GM12875 (cell line): ENCODE measurements around the gene PARD6A.

Source experiments
- H3K4me3 ChIP-seq: one replicate; pipeline ENCODE4 v1.5.1; 2011; ENCODE audit warnings: low read depth, low read length, control low read depth
- CTCF ChIP-seq: IDR thresholded peaks from 2 replicates; pipeline ENCODE4 v1.5.1; 2011; ENCODE audit warnings: low read depth, mild to moderate bottlenecking, control low read depth, inconsistent platforms, low read length, moderate library complexity, borderline replicate concordance; ENCODE audit not compliant: insufficient read depth

Gene PARD6A

DNA sequence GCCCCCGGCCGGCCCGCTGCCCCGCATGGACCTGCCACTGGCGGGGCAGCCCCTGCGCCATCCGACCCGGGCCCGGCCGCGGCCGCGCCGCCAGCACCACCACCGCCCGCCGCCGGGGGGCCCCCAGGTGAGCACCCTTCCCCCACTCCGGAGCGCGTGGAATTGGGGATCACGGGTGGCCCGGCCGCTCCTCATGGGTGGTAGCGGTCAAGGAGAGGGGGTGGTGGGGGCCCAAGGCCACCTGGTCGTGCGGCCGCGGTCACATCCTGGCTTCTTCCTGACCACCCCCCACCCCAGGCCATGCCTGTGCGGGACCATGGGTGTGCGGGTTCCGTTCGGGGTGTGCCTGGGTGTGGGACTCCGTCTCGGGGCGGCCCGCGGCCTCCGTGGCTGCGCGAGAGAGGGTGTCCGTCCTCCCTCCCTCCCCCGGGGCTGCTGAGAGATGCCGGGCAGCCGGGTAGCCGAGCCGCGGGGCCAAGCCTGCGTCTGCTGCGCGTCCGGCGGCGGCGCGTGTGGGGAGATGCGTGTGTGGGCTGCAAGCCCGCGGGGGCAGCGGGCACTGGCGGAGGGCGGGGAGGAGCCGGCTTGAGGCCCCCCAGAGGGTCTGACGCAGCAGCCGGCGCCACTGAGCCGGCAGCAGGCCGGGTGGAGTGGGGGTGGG, 7.5 kb upstream of the PARD6A start:
- H3K4me3 ChIP-seq = no peak overlapping the region
- TF ChIP-seq CTCF = no peak

DNA sequence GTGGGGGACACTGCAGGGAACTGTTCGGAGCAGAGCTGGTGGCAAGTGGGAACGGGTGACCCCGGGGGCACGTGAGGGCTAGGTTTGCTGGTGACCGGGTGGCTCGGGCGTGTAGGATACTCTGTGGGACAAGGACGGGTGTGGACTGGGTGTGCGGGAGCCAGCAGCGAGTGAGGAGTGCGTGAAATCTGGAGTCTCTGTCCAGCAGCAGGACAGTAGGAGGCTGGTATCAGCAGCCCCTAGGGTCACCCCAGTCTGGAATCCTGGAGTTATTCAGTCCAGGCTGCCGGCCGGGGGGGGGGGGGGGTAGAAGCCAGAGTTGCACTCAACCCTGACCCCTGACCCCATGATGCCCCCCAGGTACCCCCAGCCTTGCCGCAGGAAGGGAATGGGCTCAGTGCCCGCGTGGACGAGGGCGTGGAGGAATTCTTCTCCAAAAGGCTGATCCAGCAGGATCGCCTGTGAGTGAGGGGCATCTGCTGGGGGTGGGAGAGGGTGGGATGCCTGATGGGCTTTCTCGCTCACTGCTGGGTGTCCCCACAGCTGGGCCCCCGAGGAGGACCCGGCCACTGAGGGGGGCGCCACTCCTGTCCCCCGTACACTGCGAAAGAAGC, 6.9 kb upstream of the PARD6A start:
- TF ChIP-seq CTCF = no peak
- H3K4me3 ChIP-seq = no peak overlapping the region

- H3K4me3 ChIP-seq = no peak overlapping the region
- TF ChIP-seq CTCF = no peak
Observed at GRCh38 chr16:67654403-67654911, 6.3 kb upstream of the PARD6A start.

- TF ChIP-seq CTCF = no peak
- H3K4me3 ChIP-seq = no peak overlapping the region
Observed at GRCh38 chr16:67655363-67655762, 5.4 kb upstream of the PARD6A start.

DNA sequence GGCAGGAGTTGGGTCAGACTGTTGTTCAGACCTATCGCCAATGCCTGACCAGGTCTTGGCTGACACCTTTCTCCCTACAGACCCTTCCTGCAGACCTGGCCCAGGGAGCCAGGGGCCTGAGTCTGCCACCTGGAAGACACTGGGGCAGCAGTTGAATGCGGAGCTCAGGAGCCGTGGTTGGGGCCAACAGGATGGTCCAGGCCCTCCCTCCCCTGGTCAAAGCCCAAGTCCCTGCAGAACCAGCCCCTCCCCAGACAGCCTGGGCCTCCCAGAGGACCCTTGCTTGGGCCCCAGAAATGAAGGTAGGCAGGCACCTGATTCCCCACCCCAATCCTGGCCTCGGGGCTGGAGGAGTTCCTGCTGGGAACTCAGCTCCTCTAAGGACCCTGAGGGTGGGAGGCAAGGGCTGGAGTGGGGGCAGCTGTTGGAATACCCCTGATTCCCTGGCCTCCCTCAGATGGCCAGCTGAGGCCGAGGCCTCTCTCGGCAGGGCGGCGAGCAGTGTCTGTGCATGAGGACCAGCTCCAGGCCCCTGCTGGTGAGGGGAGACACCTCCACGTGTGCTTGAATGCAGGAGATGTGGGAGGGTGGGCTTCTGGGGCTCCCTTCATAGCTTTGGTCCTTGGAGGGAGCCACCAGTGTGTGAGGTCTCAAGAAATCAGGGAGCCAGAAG, 4.3 kb upstream of the PARD6A start:
- H3K4me3 ChIP-seq = no peak overlapping the region
- no peak for TF ChIP-seq CTCF

DNA sequence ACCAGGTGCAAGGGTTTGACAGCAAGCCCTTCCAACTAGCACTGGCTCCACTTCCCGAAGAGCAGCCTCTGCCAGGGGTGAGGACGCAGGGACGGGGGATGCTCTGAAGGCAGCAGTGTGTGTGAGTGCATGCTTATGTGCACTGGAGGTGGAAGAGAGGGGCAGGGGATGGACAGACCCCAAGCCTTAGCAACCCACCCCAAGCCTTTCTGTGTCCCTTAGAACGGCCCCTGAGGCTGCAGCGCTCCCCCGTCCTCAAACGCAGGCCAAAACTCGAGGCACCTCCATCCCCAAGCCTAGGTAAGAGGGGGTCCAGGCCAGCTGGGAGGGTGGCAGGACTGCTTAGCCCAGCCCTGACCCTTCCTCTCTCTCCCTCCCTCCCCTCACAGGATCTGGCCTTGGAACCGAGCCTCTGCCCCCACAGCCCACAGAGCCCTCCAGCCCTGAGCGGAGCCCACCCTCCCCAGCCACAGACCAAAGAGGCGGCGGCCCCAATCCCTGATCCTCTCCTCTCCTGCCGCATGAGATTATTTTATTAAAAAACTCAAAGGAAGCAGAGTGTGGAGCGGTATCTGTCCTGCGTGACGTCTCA, 3.6 kb upstream of the PARD6A start:
- H3K4me3 ChIP-seq = no peak overlapping the region
- TF ChIP-seq CTCF = no peak
